T-helper 1 cell treated with Interleukin-12 subunit alpha and Interleukin-12 subunit beta and Interleukin-4 antibody, amounts not matched to agents 30 ng/mL and 1 ng/mL, for 36 hours (primary cell): ENCODE measurements around the gene CSMD2. TPM values are rescaled to one million over a fixed set of nuclear protein-coding genes. Genes with fewer than 3 reads are reported as not detected.
"Not testable (repeated sequence)": the region's sequence is repeated elsewhere in the genome, so short reads cannot be mapped to it uniquely, and the experiment has no call there.

Experiments
- intact Hi-C: fragments of 100-400 bp; cut with micrococcal nuclease; formaldehyde crosslinking; loops from one replicate; pipeline ENCODE4 v1.15.1; 2024
- total RNA-seq: library from RNA; stranded (reverse); gene quantifications from 2 replicates; pipeline ENCODE4 v1.2.3, GENCODE V29; 2022

The CSMD2 gene
- total RNA-seq: not detected in 2 replicates

DNA sequence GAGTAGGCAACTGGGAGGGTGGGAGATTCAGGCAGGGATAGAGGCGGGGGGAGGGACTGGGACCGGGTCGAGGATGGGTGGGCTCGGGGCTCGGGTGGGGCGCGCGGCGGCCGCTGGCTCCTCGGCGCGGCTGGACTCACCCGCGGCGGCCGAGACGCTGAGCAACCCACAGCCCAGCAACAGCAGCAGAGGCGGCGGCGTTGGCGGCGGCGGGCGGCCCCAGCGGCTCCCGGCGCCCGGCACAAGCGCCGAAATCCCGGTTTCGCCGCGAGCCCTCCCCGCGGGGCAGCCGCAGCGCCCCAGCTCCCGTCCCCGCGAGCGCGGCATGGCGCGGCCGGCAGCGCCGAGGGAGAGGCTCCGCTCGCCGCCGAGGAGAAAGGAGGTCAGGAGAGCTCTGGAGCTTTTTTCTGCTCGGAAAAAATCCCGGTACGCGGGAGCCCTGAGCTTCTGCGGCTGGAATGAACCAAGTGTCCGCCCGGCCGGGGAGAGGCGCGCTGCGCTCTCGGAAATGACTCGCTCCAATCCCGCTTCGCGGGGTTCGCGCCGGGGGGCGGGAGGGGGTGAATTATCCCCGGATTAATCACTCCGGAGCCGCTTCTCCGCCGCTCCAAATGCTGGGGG is at the start of gene CSMD2:
CSMD2 (minus strand) TSS at position 460 of the 621 bp plus-strand sequence; CDS start at position 327, 133 bp downstream.
- intact Hi-C loops: no loop called here

- intact Hi-C loops: no loop called here
These were observed 48.9 kb upstream of the CSMD2 start for GRCh38 chr1:34213956-34214355.

GRCh38 chr1:34212673-34213072 is 47.6 kb upstream of the CSMD2 start:
- intact Hi-C loops: no loop called here

- intact Hi-C loops: no loop called here
These were observed 34.9 kb upstream of the CSMD2 start for GRCh38 chr1:34199927-34200326.

DNA sequence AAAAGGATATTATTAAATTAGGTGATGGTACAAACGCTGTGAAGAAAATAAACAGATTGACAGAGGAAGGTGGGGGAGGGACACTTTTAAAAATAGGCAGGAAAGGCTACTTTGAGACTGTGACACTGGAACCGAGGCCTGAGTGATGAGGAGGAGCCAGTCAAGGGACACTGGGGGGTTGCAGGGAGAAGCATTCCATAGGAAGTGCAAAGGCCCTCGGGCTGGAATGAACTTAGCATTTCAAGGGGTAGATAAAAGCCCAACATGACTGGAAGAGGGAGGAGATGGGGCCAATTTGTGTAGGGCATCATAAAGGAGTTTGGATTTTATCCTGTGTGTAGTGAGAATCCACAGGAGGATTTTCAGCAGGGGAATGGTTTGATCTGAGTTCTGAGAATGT is 27.6 kb upstream of the CSMD2 start:
- intact Hi-C loops: no loop called here

- intact Hi-C loops: no loop called here
These were observed 25.7 kb upstream of the CSMD2 start for GRCh38 chr1:34190692-34191091.

GRCh38 chr1:34188985-34189384 is 24.0 kb upstream of the CSMD2 start:
- intact Hi-C loops: no loop called here

- intact Hi-C loops: no loop called here
These were observed 23.4 kb upstream of the CSMD2 start for GRCh38 chr1:34188418-34188817.

DNA sequence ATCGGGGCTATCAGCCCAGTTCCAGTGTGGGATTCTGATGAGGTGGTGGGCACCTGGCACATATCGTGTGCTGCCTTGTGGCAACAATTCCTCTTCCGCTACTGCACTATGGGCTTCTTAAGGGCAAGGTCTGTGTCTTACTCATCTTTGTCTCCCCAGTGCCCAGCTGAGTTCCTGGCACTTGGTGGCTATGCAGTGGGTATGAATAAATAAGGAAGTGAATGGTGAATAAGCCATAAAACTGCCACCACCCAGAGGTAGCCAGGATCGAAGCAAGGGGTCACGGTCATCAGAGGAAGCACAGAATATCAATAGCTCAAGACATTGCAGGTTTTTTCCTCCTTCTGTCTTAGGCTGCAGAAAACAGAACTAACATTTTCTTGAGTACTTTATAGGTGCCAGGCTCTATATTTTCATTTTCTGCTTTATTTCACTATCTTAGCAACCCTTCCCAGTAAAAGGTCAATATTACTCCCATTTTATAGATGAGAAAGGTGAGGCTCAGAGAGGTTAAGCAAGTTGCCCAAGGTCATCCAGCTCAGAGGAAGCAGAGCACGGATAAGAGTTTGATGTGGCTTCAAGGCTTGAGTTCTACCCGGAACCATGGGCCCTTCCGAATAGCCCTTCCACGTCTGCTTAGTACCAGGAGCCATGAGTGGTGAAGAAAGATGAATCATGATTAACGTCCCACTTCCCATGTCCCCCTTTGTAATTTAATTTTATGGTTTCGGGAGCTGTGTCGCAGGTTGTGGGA is 21.9 kb upstream of the CSMD2 start:
- intact Hi-C loops: no loop called here

- intact Hi-C loops: not testable (repeated sequence)
These were observed 18.4 kb upstream of the CSMD2 start for GRCh38 chr1:34183381-34183780.

DNA sequence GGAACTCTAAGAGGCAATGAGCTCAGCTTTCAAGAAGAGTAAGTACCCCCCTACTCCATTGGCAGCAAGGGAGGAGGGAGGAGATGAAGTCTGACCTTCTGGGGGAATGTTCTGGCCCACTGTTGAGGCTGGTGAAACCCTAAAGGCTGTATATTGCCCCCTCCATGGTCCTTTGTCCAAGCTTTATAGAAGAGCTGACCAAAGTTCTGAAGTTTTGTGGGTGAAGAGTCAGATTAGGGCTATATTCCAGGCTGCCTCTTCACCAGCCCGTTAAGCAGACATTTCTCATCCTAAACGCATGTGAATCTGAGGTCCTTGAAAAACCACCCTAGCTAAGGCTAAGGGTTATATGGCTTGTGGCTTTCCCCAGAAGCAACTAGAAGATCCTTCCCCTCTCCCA is 13.0 kb upstream of the CSMD2 start:
- intact Hi-C loops: no loop called here

DNA sequence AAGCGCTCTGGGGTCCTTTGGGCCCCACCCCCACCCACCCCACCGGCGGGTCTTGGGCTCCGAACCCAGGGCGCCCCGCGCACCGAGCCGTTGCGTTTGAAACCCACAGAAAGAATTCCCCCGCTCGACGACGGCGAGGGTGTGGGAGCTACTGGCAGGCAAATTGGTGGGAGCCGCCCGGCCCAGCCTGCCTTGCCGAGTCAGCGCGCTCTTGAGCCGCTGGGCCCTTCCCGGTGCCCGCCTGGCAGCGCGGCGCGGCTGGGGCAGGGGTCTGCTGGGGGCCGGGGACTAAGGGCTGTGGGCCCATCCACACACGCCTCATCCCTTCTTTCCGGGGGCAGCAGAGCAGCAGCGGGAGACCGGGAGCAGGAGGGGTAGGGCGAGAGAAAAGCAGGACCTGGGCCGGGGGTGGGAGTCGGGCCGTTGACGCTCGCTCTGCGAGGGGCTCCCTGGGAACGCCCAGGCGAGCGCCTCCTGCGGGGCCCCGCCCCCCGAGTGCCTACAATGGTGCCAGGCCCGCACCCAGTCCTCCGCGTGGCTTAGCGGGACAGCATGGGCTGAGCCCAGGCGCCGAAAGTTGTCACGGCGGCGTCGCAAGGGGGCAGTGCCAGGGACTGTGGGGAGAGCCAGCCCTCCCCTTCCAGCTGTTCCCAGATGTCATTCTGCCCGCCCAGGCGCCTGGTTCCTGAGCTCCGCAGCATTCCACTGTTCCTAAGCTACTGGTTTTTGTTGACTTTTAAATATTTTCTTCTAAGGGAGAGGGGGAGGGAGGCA is 12.0 kb upstream of the CSMD2 start, which contains the start of gene C1orf94:
C1orf94 (plus strand) TSS at position 78 of the 774 bp plus-strand sequence. CDS start 883 bp downstream, outside the sequence.
- intact Hi-C loops: no loop called here

GRCh38 chr1:34175744-34176143 is 10.7 kb upstream of the CSMD2 start:
- intact Hi-C loops: no loop called here

DNA sequence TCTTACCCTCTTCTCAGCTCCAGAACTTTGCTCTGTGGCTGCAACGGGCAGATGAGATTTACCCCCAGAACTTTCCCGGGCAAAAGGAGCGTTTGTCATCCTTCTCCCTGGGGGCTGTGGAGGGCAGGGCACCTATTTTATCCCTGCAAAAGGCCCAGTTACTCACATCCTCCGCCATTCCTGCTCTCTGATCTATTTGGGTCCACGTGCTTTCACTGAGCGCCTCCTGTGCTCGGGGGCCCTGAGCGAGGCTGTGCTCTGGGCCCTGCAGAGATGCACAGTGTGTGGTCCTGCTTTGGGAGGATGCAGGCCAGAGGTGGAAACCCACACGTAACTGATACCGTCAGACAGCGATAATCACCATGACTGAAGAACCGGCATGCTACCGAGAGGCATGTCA is 2.4 kb upstream of the CSMD2 start:
- intact Hi-C loops: no loop called here

DNA sequence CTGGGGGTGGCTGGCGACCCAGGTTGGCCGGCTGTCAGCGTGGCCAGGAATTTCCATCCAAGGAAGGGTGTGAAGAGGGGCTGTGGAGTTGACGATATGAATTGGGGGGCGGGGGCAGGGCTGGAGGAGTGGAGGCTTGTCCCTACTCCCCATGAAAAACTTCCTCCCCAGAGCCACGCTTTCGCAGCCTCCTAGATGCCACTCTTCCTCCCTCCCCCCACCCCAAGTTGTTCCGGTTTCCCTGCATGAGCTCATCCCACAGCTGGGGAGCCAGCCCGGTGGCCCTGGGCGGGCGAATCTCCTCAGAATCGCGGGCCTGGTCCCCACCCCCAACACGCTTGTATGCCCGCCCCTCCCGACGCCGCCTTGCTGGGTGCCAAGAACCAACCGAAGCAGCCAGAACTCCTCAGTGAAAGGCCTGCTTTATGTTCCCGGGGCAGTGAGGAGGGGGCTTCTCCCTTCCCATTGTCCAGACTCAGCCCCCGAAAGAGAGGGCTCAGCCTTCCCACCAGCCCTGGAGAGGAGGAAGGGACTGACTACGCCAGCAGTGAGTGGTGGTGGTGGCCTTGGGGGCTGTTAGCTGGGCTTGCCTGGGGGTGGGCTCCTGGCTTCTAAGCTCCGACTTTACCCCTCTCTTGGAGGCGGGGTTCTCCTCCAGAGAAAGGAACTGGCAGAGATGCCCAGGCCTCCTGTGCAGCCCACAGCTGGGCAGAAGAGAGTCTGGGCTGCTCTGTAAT is 1.8 kb upstream of the CSMD2 start:
- intact Hi-C loops: no loop called here

GRCh38 chr1:34166191-34166624 is 1.2 kb upstream of the CSMD2 start:
- intact Hi-C loops: no loop called here

GRCh38 chr1:34165422-34165921 is 442 bp upstream of the CSMD2 start:
- intact Hi-C loops: no loop called here

DNA sequence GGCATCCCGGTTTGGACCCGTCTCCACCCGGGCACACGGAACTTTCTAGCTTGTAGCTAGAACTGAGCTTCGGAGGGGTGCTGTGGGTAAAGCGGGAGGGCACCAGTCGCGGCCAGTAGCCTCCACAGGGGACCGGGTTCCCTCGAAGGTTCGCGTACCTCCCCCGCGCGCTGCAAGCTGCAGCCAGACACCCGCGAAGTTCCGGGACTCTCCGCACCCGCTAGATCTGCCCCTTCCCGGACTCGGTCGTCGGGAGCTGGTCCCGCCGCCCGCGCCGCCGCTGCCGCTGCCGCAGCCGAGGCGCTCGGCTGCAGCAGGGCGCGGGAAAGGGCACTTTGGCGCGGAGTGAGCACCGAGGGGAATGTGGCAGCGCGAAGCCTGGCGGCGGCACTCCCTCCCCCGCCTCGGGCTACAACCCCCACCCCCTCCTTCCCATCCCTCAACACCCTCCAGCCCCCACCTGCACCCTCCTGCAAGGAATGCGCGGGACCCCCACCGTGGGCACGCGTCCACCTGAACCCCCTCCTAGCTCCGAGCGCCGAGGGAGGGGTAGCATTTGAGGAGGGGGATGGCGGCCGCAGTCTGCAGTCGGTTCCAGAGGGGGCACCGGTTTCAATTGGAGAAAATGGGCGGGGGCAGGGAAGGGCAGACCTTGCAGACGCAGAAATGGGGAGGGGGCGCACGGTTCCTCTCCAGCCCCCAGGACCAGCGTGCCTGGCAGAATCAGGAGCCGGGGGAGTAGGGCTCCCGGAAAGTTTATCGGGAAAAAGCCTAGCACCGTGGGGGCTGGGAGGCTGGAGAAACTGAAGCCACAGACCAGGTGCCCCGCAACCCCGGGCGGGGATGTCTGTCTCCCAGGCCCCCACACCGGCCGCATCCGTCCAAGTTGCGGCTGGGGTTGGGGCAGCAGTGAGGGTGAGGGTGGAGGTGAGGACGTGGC is 968 bp downstream of the CSMD2 start:
- intact Hi-C loops: loop anchor here (1.0 kb wide), 1 partner anchor 531 kb away; no protein-coding TSS in a partner anchor

DNA sequence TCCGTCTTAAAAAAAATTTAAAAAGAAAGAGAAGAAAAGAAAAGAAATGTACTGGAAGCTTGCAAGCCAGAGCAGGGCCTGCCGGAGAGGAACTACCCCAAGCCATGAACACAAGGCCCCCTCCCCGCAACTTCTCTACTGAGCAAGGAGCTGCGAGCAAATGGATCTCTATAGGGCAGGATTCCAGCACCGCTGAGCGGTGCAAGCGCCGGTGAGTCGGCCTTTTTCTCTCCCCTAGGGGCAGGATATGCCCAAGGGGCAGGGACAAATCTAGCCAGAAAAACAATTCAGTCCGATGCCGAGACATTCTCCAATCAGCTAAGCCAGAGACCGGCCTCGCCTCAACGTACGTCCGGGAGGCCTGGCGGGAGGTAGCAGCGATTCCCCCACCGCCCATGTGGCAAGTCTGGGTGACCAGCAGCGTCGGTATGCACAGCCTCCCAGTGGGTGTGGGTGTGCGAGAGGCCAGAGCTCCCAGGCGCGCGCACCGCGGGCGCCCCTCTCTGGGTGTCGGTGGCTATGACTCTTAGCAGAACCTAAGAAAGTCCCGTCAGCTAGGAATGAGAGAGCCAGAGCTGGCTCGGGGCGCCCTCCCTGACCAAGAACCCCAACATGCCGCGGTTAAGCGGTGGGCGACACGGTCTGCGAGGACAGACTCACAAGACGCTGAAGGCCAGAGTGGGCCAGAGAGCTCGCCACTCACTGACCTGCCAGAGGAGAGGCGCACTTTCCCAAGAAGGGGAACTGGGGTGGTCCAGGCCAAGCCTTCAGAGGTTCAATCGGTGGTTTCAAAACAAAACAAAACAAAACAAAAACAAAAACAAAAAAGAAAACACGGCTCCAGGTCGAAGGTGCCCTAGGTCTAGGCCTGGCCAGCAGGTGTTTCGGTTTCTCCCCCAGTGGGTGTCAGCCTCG is 1.9 kb downstream of the CSMD2 start:
- intact Hi-C loops: loop anchor here (1.0 kb wide), 1 partner anchor 530 kb away; no protein-coding TSS in a partner anchor
